T-helper 2 cell (primary cell): Measurements from ENCODE around the gene IGDCC3.

ENCODE experiments used
- DNase-seq, 5 experiments: peaks; one replicate each; pipeline versions ENCODE4 v3.0.0 to v3.0.0-alpha.2; 2012 to 2022
- total RNA-seq, 2 donors: gene quantifications; one replicate each; lab custom pipeline; 2026; lab: John Stamatoyannopoulos, UW

The IGDCC3 gene
- total RNA-seq = 0 to 0.13 reads per million in 2 donors

DNA sequence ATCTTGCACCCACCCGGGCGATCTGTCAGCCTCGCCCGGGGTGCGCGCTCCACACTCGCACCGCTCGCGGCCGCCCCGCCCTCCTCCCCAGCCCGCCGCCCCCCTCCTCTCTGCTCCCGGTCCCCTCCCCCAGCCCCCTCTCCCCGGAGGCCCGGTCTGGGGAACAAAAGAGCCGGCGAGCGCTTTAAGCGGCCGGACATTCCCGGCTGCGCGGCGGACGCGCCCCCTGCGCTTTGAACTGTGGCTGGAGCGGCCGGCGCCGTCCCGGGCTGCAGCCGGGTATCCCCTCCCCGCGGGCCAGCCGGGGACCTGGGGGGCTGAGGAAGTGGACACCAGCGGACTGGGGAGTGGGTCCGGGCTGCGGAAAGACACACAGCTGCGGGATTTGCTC, at the start of gene IGDCC3:
Gene IGDCC3, minus strand, starts transcription at position 27 of the 391 bp plus-strand sequence. CDS start 214 bp downstream, outside the sequence.
- no peak for DNase-seq

DNA sequence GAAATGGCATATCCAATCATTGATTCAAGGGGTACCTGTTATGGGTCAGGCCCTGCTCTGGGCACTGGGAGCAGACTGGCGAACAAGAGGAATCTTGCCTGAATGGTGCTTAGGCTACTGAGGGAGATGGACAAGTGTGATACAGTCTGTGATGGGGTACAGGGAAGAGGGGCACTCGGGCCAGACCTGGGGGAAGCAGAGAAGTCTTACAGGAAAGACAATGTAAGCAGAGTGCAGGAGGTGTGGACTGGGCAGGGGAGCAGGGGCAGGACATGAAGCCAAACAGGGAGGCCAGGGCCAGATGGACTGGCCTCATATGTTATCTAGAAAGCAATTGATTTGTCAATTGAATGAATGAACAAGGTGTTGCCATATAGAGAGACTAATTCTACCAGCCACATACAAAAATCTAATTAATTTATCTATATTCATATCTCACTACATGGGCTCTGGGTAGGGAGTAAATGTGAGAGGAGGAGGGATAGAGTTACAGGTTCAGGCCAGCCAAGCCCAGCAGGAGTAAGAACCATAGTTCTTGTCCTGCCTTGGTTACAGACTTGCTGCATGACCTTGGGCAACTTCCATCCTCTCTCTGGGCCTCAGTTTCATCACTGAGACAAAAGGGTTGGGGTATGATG, 48.5 kb upstream of the IGDCC3 start:
- DNase-seq = no peak

DNA sequence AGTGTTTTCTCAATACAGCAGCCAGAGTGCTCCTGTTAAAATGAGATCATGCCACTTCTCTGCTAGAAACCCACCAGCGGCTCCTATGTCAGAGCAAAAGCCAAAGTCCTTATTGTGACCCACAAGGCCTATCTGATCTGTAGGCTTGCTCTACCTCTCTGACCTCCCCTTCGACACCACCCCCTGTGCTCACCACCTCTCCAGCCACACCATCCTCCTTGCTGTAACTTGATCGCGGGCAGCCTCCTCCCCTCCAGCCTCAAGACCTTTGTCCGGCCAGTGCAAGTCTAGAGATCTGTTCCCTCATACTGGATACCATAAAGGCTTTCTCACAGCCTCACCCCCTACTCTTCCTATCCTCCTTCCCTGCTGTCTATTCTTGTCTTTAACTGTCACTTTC, 46.9 kb upstream of the IGDCC3 start:
- no peak for DNase-seq

GRCh38 chr15:65423976-65424679, 46.3 kb upstream of the IGDCC3 start:
- DNase-seq = no peak

GRCh38 chr15:65423150-65423975, 45.6 kb upstream of the IGDCC3 start:
- no peak for DNase-seq

DNA sequence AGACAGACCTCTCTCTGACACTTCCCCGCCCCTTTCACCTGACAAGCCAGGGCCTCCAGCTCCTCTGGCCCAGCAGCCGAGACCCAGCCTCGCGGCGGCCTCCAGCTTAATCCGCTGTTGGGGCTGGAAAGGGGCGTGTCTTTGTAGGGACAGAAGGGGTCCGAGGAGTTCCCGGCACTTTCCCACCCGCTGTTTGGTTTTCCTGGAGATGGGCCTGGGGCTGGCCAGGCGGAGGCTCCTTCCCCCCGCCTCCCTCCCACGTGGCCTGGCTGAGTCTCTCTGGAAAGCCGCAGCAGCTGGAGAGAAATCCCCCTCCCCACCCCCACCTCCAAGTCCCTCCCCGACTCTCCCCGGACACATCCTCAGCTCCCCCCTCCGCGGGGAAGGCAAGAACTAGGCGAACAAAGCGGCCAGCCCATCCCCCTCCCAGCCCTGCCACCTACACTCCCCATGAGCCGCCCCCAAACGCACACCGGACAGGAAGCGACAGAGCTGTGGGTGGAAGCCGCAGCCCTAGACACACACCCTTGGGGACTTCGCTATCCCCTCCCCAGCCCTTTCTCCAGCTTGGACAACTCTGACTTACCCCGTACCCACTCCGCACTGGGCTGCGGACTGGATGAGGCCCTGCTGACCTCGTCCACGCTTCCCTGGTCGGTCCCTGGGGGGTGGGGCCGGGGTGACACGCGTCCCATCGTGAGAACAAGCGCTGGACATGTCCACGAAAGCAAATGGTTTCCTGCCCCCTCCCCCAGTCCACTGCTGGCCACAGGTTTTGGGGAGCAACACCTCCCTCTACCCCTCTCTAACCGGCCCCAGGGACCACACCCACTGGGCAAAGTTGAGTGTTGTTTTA, 43.8 kb upstream of the IGDCC3 start:
- peak in 1 of 5 experiments; percentile 16 for DNase-seq

- no peak for DNase-seq
These were observed 43.2 kb upstream of the IGDCC3 start for GRCh38 chr15:65420975-65421359.

DNA sequence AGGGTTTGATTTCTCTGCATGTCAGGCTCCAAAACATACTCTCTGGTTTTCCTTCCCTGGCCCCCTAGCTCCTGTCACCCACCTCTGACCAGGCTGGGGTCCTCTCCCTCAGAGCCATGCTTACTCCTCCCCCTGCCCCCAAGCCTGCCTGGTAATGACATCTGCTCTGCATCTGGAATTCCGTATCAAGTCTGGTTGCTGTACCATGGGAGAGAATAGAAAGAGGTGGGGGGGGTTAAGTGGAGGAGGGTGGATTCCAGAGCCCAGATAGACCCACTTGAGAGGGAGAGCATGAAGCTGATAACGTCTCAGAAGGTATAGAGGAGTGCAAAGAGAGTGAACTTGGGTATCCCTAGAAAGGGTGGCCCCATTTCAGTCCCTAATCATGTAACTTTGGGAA, 40.8 kb upstream of the IGDCC3 start:
- no peak for DNase-seq

GRCh38 chr15:65416845-65417416, 39.1 kb upstream of the IGDCC3 start:
- no peak for DNase-seq

GRCh38 chr15:65414841-65415621, 37.2 kb upstream of the IGDCC3 start:
- no peak for DNase-seq

- DNase-seq = no peak
These were observed 36.0 kb upstream of the IGDCC3 start for GRCh38 chr15:65413760-65414144.

DNA sequence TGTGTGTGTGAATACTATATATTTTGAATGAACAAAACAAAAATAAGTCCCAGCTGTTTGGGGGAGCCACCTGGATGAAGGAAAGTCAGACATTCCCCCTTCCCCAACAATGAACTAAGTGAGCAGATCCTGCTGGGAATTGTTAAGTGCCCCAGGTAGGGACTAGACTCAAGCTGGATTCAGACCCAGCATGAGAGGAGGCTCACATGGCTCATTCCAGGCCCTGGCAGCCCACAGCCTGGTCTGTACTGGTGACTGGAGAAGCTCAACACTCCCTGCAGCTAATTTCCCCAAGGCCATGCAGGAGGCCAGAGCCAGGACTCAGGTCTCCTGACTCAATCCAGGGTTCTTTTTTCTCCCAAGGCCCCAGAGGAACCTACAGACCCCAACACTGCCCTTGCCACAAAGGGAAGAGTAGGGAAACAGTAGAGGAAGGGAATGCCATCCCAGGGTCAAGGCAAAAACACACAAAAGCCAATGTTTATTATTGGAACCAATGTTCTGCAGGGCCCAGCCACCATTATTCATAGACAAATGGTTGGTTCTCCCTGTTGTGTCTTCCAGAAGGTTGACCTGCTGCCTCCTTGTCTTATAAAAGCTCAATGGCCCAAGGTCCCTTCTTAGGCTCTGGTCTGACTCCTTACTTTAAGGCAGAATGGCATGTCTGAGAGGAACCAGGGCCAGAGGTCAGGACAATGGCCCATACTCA, 35.4 kb upstream of the IGDCC3 start:
- DNase-seq = no peak

DNA sequence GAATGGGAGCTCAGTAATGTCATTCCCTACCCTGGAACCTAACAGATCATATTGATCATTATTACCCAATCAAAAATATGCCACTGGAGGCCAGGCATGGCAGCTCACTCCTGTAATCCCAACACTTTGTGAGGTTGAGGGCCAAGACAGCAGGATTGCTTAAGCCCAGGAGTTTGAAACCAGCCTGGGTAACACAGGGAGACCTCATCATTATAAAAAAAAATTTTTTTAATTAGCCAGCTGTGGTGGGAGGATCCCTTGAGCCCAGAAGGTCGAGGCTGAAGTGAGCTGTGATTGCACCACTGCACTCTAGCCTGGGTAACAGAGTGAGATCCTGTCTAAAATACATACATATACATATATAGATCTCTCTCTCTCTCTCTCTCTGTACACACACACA, 34.8 kb upstream of the IGDCC3 start:
- no peak for DNase-seq

GRCh38 chr15:65411465-65412071, 33.8 kb upstream of the IGDCC3 start:
- no peak for DNase-seq

DNA sequence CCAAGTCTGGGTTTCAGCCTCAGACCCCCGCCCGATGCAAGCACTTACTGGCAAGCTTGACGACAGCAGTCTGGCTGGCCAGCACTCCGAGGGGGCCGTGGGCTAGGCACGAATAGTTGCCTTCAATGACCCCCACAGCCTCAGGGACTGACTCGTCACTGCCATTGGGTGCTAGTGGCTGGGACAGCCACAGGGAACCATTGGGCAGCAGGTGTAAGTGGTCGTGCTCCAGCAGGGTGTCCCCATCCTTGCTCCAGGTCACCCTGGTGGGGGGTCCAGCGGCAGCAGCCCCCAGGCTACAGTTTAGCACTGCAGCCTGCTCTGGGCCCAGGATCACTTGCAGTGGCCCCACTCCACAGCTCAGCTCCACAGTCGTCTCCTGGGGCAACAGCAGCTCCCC, 33.2 kb upstream of the IGDCC3 start:
- no peak for DNase-seq

GRCh38 chr15:65410036-65410435, 32.2 kb upstream of the IGDCC3 start:
- no peak for DNase-seq

- no peak for DNase-seq
These were observed 31.3 kb upstream of the IGDCC3 start for GRCh38 chr15:65409036-65409631.

DNA sequence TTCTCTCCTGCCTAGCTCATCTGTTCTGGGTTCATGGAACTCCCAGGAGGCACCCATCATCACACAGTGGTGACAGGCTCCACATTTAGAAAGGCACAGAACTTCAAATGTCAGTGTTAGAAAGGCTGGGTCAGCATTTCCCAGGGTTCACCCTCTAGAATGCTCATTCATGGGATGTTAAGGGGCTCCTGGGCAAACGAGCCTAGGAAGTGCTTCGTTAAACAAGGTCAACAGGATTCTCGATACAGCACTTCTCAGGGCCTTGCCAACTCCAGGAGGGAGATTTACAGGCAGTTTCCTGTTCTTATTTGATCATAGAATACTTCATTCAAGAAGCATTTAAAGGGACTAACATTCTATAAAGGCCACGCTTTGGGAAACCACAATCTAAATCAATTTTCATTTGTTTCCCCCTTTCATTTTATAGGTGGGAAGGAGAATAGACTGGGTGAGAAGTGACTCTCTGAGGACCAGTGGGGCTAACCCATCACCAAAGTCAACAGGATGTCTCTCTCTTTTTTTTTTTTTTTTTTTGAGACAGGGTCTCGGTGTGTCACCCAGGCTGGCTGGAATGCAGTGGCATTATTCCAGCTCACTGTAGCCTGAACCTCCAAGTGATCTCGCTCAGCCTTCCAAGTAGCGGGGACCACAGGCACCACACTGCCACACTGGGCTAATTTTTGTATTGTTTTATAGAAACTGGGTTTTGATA, 30.7 kb upstream of the IGDCC3 start:
- no peak for DNase-seq

DNA sequence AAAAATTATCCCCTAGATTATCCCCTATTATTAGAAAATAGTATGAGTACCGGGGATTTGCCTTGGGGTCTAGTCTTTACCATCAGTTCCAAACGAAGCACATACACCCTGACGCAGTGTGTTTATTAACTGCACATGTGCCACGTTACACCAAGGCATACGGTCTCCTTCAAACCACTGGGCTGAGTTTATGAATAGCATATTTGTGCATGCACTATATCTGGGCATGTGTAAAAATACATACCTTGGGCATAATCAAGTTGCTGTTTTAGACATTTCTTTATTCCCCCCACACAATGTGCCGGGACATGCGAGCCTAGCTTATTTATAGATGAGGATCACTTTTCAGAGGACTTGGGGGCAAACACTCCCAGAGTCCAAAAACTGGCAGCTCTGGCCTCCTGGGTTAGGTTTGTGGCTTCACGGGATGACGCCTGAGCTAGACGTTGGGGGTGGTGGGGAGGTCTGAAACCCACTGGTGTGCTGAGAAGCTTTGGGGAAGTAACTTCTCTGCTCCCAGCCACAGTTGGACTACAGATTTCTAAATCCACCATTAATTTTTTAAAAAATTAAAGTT, 28.7 kb upstream of the IGDCC3 start:
- DNase-seq = no peak
